ENCODE results near the gene E4F1. TPM values are rescaled to one million over a fixed set of nuclear protein-coding genes. Genes with fewer than 3 reads are reported as not detected.

E4F1 gene
- total and polyA plus RNA-seq, 10 of the 15 experiments (the other 5 are each of a cell fraction or from before 2014, with no cell fraction given): 0.23 to 36.5 (median 14.5) TPM

DNA sequence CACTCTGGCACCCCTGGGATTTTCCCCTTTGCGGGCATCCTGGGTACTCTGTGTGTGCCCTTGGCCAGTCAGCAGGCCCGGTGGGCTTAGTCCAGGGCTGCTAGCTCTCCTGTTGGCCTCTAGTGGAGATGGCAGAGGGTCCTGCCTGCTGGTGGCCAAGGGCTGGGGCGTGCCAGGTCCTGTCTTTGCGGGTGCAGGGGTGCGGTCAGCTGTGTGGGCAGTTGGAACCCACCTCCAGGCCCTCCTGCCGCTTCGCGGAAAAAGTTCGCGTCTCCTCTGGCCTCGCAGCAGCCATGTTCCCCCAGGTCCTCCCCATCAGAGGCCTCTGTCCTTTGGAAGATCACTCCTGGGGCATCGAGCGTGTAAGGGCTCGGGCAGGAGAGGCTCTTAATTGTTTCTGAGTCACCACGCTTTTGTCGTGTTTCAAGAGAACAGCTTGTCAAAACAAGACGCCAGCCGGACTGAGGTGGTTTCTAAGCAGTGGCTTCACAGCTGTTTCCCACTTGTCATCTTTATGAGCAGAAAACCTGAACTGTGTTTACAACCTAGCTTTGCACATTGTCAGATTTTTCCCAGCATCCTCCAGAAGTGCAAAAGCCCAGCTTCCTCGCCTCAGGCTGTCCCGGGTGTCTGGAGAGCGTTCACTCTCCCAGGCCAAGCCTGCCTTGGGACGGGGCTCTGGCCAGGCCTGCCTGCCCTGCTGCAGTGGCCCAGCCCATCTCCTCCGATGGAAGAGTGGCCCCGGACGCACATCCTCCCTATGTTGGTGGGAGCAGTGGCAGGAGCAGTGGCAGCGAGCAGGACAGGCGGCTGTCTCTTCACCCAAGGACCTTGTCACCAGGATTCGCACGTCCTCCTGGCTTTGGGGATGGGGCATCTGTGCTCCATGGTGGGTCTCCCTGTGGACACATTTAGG is 7.9 kb downstream of the E4F1 start:
- no peak overlapping the region for H3K4me3 ChIP-seq
- TF ChIP-seq ZNF24 (IDR thresholded peaks at IDR 0.05): no peak
- TF ChIP-seq SMC3 (IDR thresholded peaks at IDR 0.05; ENCODE audit: borderline replicate concordance, low read length): no peak
- no peak for TF ChIP-seq TAF1 (IDR thresholded peaks at IDR 0.05; ENCODE audit: borderline replicate concordance, low read depth, low read length)
- no peak for TF ChIP-seq POLR2A (IDR thresholded peaks at IDR 0.05; ENCODE audit: low read depth, low read length)
- no peak for TF ChIP-seq MYC (IDR thresholded peaks at IDR 0.05; ENCODE audit: insufficient read depth, insufficient read length, insufficient replicate concordance, low read length, severe bottlenecking)
- TF ChIP-seq WRNIP1 (IDR thresholded peaks at IDR 0.05; ENCODE audit: borderline replicate concordance, low read depth, low read length): no peak
- TF ChIP-seq SIN3A (IDR thresholded peaks at IDR 0.05; ENCODE audit: low read depth, low read length): no peak
- no peak for TF ChIP-seq MYB (IDR thresholded peaks at IDR 0.05; ENCODE audit: borderline replicate concordance, low read depth, low read length)
- TF ChIP-seq MEF2A (IDR thresholded peaks at IDR 0.05; ENCODE audit: insufficient read depth, low read depth, low read length): no peak
- TF ChIP-seq TCF12 (IDR thresholded peaks at IDR 0.05; ENCODE audit: low read depth, low read length): no peak
- no peak for TF ChIP-seq TCF7 (IDR thresholded peaks at IDR 0.05; ENCODE audit: borderline replicate concordance)
- no peak for TF ChIP-seq SUPT20H (IDR thresholded peaks at IDR 0.05; ENCODE audit: borderline replicate concordance, control insufficient read depth, low read depth, low read length)
- TF ChIP-seq IRF5 (IDR thresholded peaks at IDR 0.05; ENCODE audit: borderline replicate concordance): no peak
- TF ChIP-seq KDM1A (IDR thresholded peaks at IDR 0.05; ENCODE audit: borderline replicate concordance): no peak
- no peak for TF ChIP-seq CHD4 (IDR thresholded peaks at IDR 0.05)
- no peak overlapping the region for H3K9ac ChIP-seq (ENCODE audit: control insufficient read depth, insufficient read depth, low read length)
- ATAC-seq (no peak), DNase-seq (ENCODE audit: low read depth, low spot score) (no peak), FAIRE-seq (no peak)
- intact Hi-C loops (cut with micrococcal nuclease; ENCODE audit: unreplicated experiment): no loop called here
- CTCF ChIA-PET: no interaction called here
- no peak overlapping the region for H3K4me2 ChIP-seq (ENCODE audit: control insufficient read depth, insufficient read depth)
- BruUV-seq (replicated peaks): no TSS peak
- H4K20me1 ChIP-seq (ENCODE audit: control insufficient read depth, insufficient read depth): no peaks in the 10 kb centered on the region
- SMC1A ChIA-PET (ENCODE audit: uncharacterized antibody, unreplicated experiment): no interaction called here
- H3K36me3 ChIP-seq (ENCODE audit: control insufficient read depth in 2 of 2, insufficient read depth in 2 of 2, low read length in 1 of 2): peaks cover 4 to 46% of the 10 kb centered on the region in 2 experiments; a peak in 3 of 4 replicates
- H3K79me2 ChIP-seq (ENCODE audit: control insufficient read depth, insufficient read depth, low read length): peaks cover 4% of the 10 kb centered on the region
- no peak overlapping the region for H3K27ac ChIP-seq (ENCODE audit: control insufficient read depth, insufficient read depth)
- H3K27me3 ChIP-seq (replicated peaks in 1 of 2; ENCODE audit: control insufficient read depth in 2 of 2, insufficient read depth in 2 of 2, low read length in 1 of 2): no peaks in the 10 kb centered on the region
- WGBS (ENCODE audit: insufficient coverage, insufficient replicate concordance, low lambda C conversion rate, missing lambda C conversion rate): 86% methylated on average over 29 of the region's 29 CpGs
- RAD21 ChIA-PET (ENCODE audit: unreplicated experiment): no interaction called here
- POLR2A ChIA-PET: no interaction called here
- no peaks in the 10 kb centered on the region for H3K4me1 ChIP-seq (ENCODE audit: control insufficient read depth, insufficient read depth, low read length)
- in situ Hi-C loops (cut with MboI): no loop called here
- no peaks in the 10 kb centered on the region for H3K9me3 ChIP-seq (replicated peaks; ENCODE audit: control insufficient read depth, insufficient read depth, low read length)
- H2AFZ ChIP-seq (ENCODE audit: control insufficient read depth, low read depth, low read length): no peak overlapping the region
